Upper lobe of right lung (tissue), 1 donor: ENCODE data around the gene ITGAD. TPM values are rescaled to one million over a fixed set of nuclear protein-coding genes. Genes with fewer than 3 reads are reported as not detected.

ENCODE experiments used
- ATAC-seq: fragments of 200-7000 bp; cut with Tn5 transposase; one replicate; pipeline ENCODE4 v1.9.1; 2020; ENCODE audit warnings: mild to moderate bottlenecking, moderate library complexity
- DNase-seq: peaks from one replicate; pipeline ENCODE4 v3.0.0-alpha.2; 2020
- H3K27ac ChIP-seq: fragments of 200-600 bp; one replicate; pipeline ENCODE4 v1.8.0; 2022
- H3K27me3 ChIP-seq: fragments of 200-600 bp; one replicate; pipeline ENCODE4 v1.8.0; 2022; ENCODE audit warnings: mild to moderate bottlenecking
- H3K36me3 ChIP-seq: fragments of 200-600 bp; one replicate; pipeline ENCODE4 v1.8.0; 2022
- H3K4me1 ChIP-seq: fragments of 200-600 bp; one replicate; pipeline ENCODE4 v1.8.0; 2022
- H3K4me3 ChIP-seq: fragments of 200-600 bp; one replicate; pipeline ENCODE4 v1.8.0; 2022; ENCODE audit warnings: mild to moderate bottlenecking
- H3K9me3 ChIP-seq: fragments of 200-600 bp; one replicate; pipeline ENCODE4 v1.8.0; 2022
- CTCF ChIP-seq: fragments of 200-600 bp; IDR thresholded peaks from one replicate; pipeline ENCODE4 v1.8.0; 2022; ENCODE audit warnings: antibody characterized with exemption
- intact Hi-C: fragments of 100-400 bp; cut with DNase I; formaldehyde crosslinking; loops from one replicate; pipeline ENCODE4 v1.11.0; 2022
- total RNA-seq: library from RNA; stranded (reverse); fragmentation: NEBNext Ultra II Directional; extraction: Animal tissue kit (Norgen Biotek cat#: 25700); gene quantifications from one replicate; pipeline ENCODE4 v1.2.1, GENCODE V29; 2021
- donor health status: DM: no; HTN: yes; CAD: no; lungs with severe emphysema.

ITGAD gene
- total RNA-seq, 1 donor from 2014 or later, result 0.20 TPM

- no peaks in the 10 kb centered on the region for H3K4me1 ChIP-seq
- no peaks in the 10 kb centered on the region for H3K9me3 ChIP-seq
- no peak for TF ChIP-seq CTCF
- intact Hi-C loops, result no loop called here
- H3K36me3 ChIP-seq, result no peaks in the 10 kb centered on the region
- H3K4me3 ChIP-seq, result no peak overlapping the region
- peaks cover 9% of the 10 kb centered on the region for H3K27me3 ChIP-seq
- DNase-seq, result no peak
- ATAC-seq, result no peak
- no peak overlapping the region for H3K27ac ChIP-seq
Measured at GRCh38 chr16:31388535-31388934, 4.6 kb upstream of the ITGAD start.

- Histone ChIP-seq H3K36me3 (no peaks in the 10 kb centered on the region), H3K9me3 (no peaks in the 10 kb centered on the region), H3K4me1 (no peaks in the 10 kb centered on the region), H3K27ac (no peak overlapping the region), H3K4me3 (no peak overlapping the region), H3K27me3 (peaks cover 9% of the 10 kb centered on the region)
- no peak for TF ChIP-seq CTCF
- DNase-seq (no peak), ATAC-seq (no peak)
- intact Hi-C loops, result no loop called here
Measured at GRCh38 chr16:31390504-31391041, 2.6 kb upstream of the ITGAD start.

- no peaks in the 10 kb centered on the region for H3K27me3 ChIP-seq
- no peak for TF ChIP-seq CTCF
- ATAC-seq, result peak; percentile 63
- H3K27ac ChIP-seq, result no peak overlapping the region
- H3K36me3 ChIP-seq, result no peaks in the 10 kb centered on the region
- no peaks in the 10 kb centered on the region for H3K4me1 ChIP-seq
- no peak for DNase-seq
- no peak overlapping the region for H3K4me3 ChIP-seq
- H3K9me3 ChIP-seq, result no peaks in the 10 kb centered on the region
- intact Hi-C loops, result no loop called here
Measured at GRCh38 chr16:31395647-31396046, 2.5 kb downstream of the ITGAD start.

GRCh38 chr16:31397096-31397660 lies 4.0 kb downstream of the ITGAD start:
- no peak for TF ChIP-seq CTCF
- Histone ChIP-seq H3K27me3 (no peaks in the 10 kb centered on the region), H3K27ac (no peak overlapping the region), H3K36me3 (no peaks in the 10 kb centered on the region), H3K4me1 (no peaks in the 10 kb centered on the region), H3K4me3 (no peak overlapping the region), H3K9me3 (no peaks in the 10 kb centered on the region)
- ATAC-seq (no peak), DNase-seq (no peak)
- intact Hi-C loops, result no loop called here

GRCh38 chr16:31397701-31398100 lies 4.6 kb downstream of the ITGAD start:
- Histone ChIP-seq H3K27me3 (no peaks in the 10 kb centered on the region), H3K27ac (no peak overlapping the region), H3K4me3 (no peak overlapping the region), H3K9me3 (no peaks in the 10 kb centered on the region), H3K4me1 (no peaks in the 10 kb centered on the region), H3K36me3 (no peaks in the 10 kb centered on the region)
- DNase-seq (no peak), ATAC-seq (no peak)
- intact Hi-C loops, result no loop called here
- TF ChIP-seq CTCF, result no peak

GRCh38 chr16:31400191-31400590 lies 7.1 kb downstream of the ITGAD start:
- peak; percentile 47 for ATAC-seq
- H3K27me3 ChIP-seq, result no peaks in the 10 kb centered on the region
- no peaks in the 10 kb centered on the region for H3K36me3 ChIP-seq
- H3K27ac ChIP-seq, result no peak overlapping the region
- no peak for DNase-seq
- no peaks in the 10 kb centered on the region for H3K9me3 ChIP-seq
- intact Hi-C loops, result no loop called here
- no peaks in the 10 kb centered on the region for H3K4me1 ChIP-seq
- no peak overlapping the region for H3K4me3 ChIP-seq
- no peak for TF ChIP-seq CTCF
